Suprapubic skin (tissue), 4 donors: ENCODE data around the gene SAA1. TPM values are rescaled to one million over a fixed set of nuclear protein-coding genes. Genes with fewer than 3 reads are reported as not detected.

ENCODE experiments used
- DNase-seq, 2 donors: peaks; one replicate each; pipeline ENCODE4 v3.0.0-alpha.2; 2019; ENCODE audit warnings: low spot score in 2 of 2
- H3K27ac ChIP-seq: fragments of 200-600 bp; sonication (generic); one replicate; pipeline ENCODE4 v1.5.1; 2019
- H3K27me3 ChIP-seq: fragments of 200-600 bp; sonication (generic); one replicate; pipeline ENCODE4 v1.5.1; 2019
- H3K36me3 ChIP-seq: fragments of 200-600 bp; sonication (generic); one replicate; pipeline ENCODE4 v1.5.1; 2019
- H3K4me1 ChIP-seq: fragments of 200-600 bp; sonication (generic); one replicate; pipeline ENCODE4 v1.5.1; 2019
- H3K4me3 ChIP-seq: fragments of 200-600 bp; sonication (generic); one replicate; pipeline ENCODE4 v1.5.1; 2019; ENCODE audit warnings: mild to moderate bottlenecking
- H3K9me3 ChIP-seq: fragments of 200-600 bp; sonication (generic); one replicate; pipeline ENCODE4 v1.5.1; 2019
- CTCF ChIP-seq, 2 donors: fragments of 200-600 bp in 1 of 2; fragments of 450-650 bp in 1 of 2; sonication (generic) in 1 of 2; IDR thresholded peaks; one replicate each; pipeline ENCODE4 v1.5.1; 2016 to 2019; ENCODE audit warnings: antibody characterized with exemption in 2 of 2, mild to moderate bottlenecking in 1 of 2, moderate library complexity in 1 of 2
- EP300 ChIP-seq: sonication (generic); formaldehyde crosslinking; IDR thresholded peaks from one replicate; pipeline ENCODE4 v1.6.1; 2017; ENCODE audit warnings: antibody characterized with exemption
- POLR2A ChIP-seq, 2 donors: fragments of 450-650 bp; IDR thresholded peaks; one replicate each; pipeline ENCODE4 v1.6.1; 2017; ENCODE audit warnings: antibody characterized with exemption in 2 of 2, mild to moderate bottlenecking in 2 of 2, moderate library complexity in 2 of 2
- POLR2AphosphoS5 ChIP-seq, 3 donors: sonication (generic); formaldehyde crosslinking; IDR thresholded peaks; one replicate each; pipeline ENCODE4 v1.6.1; 2017; ENCODE audit warnings: antibody characterized with exemption in 3 of 3
- WGBS: methylation state at CpG from one replicate; pipeline ENCODE4 v1.1.5; 2018; 5-methylcytosine and 5-hydroxymethylcytosine counted together
- total RNA-seq, 4 donors: library from RNA; depleted of rRNA; stranded (reverse); fragments of >200 nt; gene quantifications; one replicate each; pipeline ENCODE4 v1.1.0, GENCODE V29; 2016

SAA1 gene
- total RNA-seq, 4 donors from 2014 or later, result 10.5 to 79.1 (median 49.1) TPM

GRCh38 chr11:18294862-18295261 lies 28.8 kb downstream of the SAA1 start:
- Histone ChIP-seq H3K36me3 (peaks cover 92% of the 10 kb centered on the region), H3K27ac (no peak overlapping the region), H3K4me3 (no peak overlapping the region), H3K9me3 (no peaks in the 10 kb centered on the region), H3K4me1 (no peaks in the 10 kb centered on the region), H3K27me3 (no peaks in the 10 kb centered on the region)
- TF ChIP-seq CTCF (IDR thresholded peaks at IDR 0.05) (no peak), POLR2AphosphoS5 (IDR thresholded peaks at IDR 0.05) (no peak)
- DNase-seq, result no peak
- WGBS, result 91% methylated on average over 5 of the region's 5 CpGs

GRCh38 chr11:18295316-18295715 lies 29.3 kb downstream of the SAA1 start:
- 95% methylated on average over 2 of the region's 2 CpGs for WGBS
- no peak overlapping the region for H3K27ac ChIP-seq
- no peaks in the 10 kb centered on the region for H3K9me3 ChIP-seq
- TF ChIP-seq EP300 (no peak), CTCF (IDR thresholded peaks at IDR 0.05) (no peak), POLR2A (IDR thresholded peaks at IDR 0.05) (no peak), POLR2AphosphoS5 (IDR thresholded peaks at IDR 0.05) (no peak)
- no peak for DNase-seq
- peaks cover 92% of the 10 kb centered on the region for H3K36me3 ChIP-seq
- no peaks in the 10 kb centered on the region for H3K4me1 ChIP-seq
- H3K4me3 ChIP-seq, result no peak overlapping the region
- H3K27me3 ChIP-seq, result no peaks in the 10 kb centered on the region

- Histone ChIP-seq H3K27ac (no peak overlapping the region), H3K4me3 (no peak overlapping the region), H3K36me3 (peaks cover 86% of the 10 kb centered on the region), H3K27me3 (no peaks in the 10 kb centered on the region), H3K4me1 (no peaks in the 10 kb centered on the region), H3K9me3 (no peaks in the 10 kb centered on the region)
- no peak for TF ChIP-seq EP300
- no peak for DNase-seq
Measured at GRCh38 chr11:18299721-18300120, 33.7 kb downstream of the SAA1 start.

- peaks cover 63% of the 10 kb centered on the region for H3K36me3 ChIP-seq
- no peak overlapping the region for H3K27ac ChIP-seq
- no peak for TF ChIP-seq POLR2A (IDR thresholded peaks at IDR 0.05)
- TF ChIP-seq CTCF (IDR thresholded peaks at IDR 0.05), result no peak
- no peak for TF ChIP-seq EP300
- no peak for TF ChIP-seq POLR2AphosphoS5 (IDR thresholded peaks at IDR 0.05)
Measured at GRCh38 chr11:18304745-18305144, 38.7 kb downstream of the SAA1 start.

GRCh38 chr11:18307461-18308139 lies 41.5 kb downstream of the SAA1 start:
- Histone ChIP-seq H3K4me3 (no peak overlapping the region), H3K27ac (no peak overlapping the region), H3K36me3 (peaks cover 47% of the 10 kb centered on the region), H3K4me1 (peaks cover 47% of the 10 kb centered on the region), H3K9me3 (no peaks in the 10 kb centered on the region), H3K27me3 (no peaks in the 10 kb centered on the region)
- DNase-seq, result no peak
- 62% methylated on average over 2 of the region's 2 CpGs for WGBS
- no peak for TF ChIP-seq POLR2A (IDR thresholded peaks at IDR 0.05)
- TF ChIP-seq POLR2AphosphoS5 (IDR thresholded peaks at IDR 0.05), result no peak
- TF ChIP-seq CTCF (IDR thresholded peaks at IDR 0.05), result no peak
- no peak for TF ChIP-seq EP300

More at GRCh38 chr11:18304745-18305144, 38.7 kb downstream of the SAA1 start:
- Histone ChIP-seq H3K27me3 (no peaks in the 10 kb centered on the region), H3K4me1 (peaks cover 19% of the 10 kb centered on the region), H3K4me3 (no peak overlapping the region), H3K9me3 (no peaks in the 10 kb centered on the region)
- no peak for DNase-seq

GRCh38 chr11:18308242-18308641 lies 42.2 kb downstream of the SAA1 start:
- H3K4me3 ChIP-seq, result no peak overlapping the region
- peak overlapping the region; percentile 39 for H3K27ac ChIP-seq
- no peak for TF ChIP-seq POLR2A (IDR thresholded peaks at IDR 0.05)
- no peak for TF ChIP-seq POLR2AphosphoS5 (IDR thresholded peaks at IDR 0.05)
- no peak for TF ChIP-seq EP300
- no peak for TF ChIP-seq CTCF (IDR thresholded peaks at IDR 0.05)
- DNase-seq, result no peak
- H3K36me3 ChIP-seq, result peaks cover 43% of the 10 kb centered on the region
- no peaks in the 10 kb centered on the region for H3K9me3 ChIP-seq
- H3K4me1 ChIP-seq, result peaks cover 53% of the 10 kb centered on the region
- H3K27me3 ChIP-seq, result no peaks in the 10 kb centered on the region
- WGBS, result 68% methylated on average over 2 of the region's 2 CpGs
